ENCODE results near the gene FOXO1. TPM values are rescaled to one million over a fixed set of nuclear protein-coding genes. Genes with fewer than 3 reads are reported as not detected.
A peak's percentile ranks its signal among the peaks of the same experiment; 100 is the strongest.
"Not testable (repeated sequence)": the region's sequence is repeated elsewhere in the genome, so short reads cannot be mapped to it uniquely, and the experiment has no call there.

The FOXO1 gene
- 3.6 and 6.8 TPM in 2 replicates for total RNA-seq (2014; rRNA removed; shearing (Covaris generic))

- DNase-seq (ENCODE audit: low read depth): peak; percentile 75
Measured at GRCh38 chr13:40666045-40666932, at the start of gene FOXO1. Gene FOXO1 (minus strand): TSS chr13:40666641. CDS start chr13:40666212, 429 bp downstream.

GRCh38 chr13:40714433-40714832 is 48.0 kb upstream of the FOXO1 start:
- not testable (repeated sequence) for DNase-seq (ENCODE audit: low read depth)

GRCh38 chr13:40706439-40706838 is 40.0 kb upstream of the FOXO1 start:
- DNase-seq (ENCODE audit: low read depth): no peak

GRCh38 chr13:40697711-40698110 is 31.3 kb upstream of the FOXO1 start:
- no peak for DNase-seq (ENCODE audit: low read depth)

GRCh38 chr13:40694426-40694825 is 28.0 kb upstream of the FOXO1 start:
- no peak for DNase-seq (ENCODE audit: low read depth)

- peak; percentile 73 for DNase-seq (ENCODE audit: low read depth)
Measured at GRCh38 chr13:40692946-40693345, 26.5 kb upstream of the FOXO1 start.

- no peak for DNase-seq (ENCODE audit: low read depth)
Measured at GRCh38 chr13:40688781-40689180, 22.3 kb upstream of the FOXO1 start.

- DNase-seq (ENCODE audit: low read depth): no peak
Measured at GRCh38 chr13:40682449-40683240, 16.2 kb upstream of the FOXO1 start.

GRCh38 chr13:40681341-40682146 is 15.1 kb upstream of the FOXO1 start:
- peak; percentile 19 for DNase-seq (ENCODE audit: low read depth)

- no peak for DNase-seq (ENCODE audit: low read depth)
Measured at GRCh38 chr13:40680659-40681323, 14.3 kb upstream of the FOXO1 start.

- DNase-seq (ENCODE audit: low read depth): no peak
Measured at GRCh38 chr13:40679480-40679985, 13.1 kb upstream of the FOXO1 start.

- no peak for DNase-seq (ENCODE audit: low read depth)
Measured at GRCh38 chr13:40677064-40677463, 10.6 kb upstream of the FOXO1 start.

GRCh38 chr13:40676007-40676406 is 9.6 kb upstream of the FOXO1 start:
- DNase-seq (ENCODE audit: low read depth): no peak

- no peak for DNase-seq (ENCODE audit: low read depth)
Measured at GRCh38 chr13:40673414-40673813, 7.0 kb upstream of the FOXO1 start.

GRCh38 chr13:40672765-40673397 is 6.4 kb upstream of the FOXO1 start:
- no peak for DNase-seq (ENCODE audit: low read depth)

- peak; percentile 77 for DNase-seq (ENCODE audit: low read depth)
Measured at GRCh38 chr13:40671956-40672764, 5.7 kb upstream of the FOXO1 start.

GRCh38 chr13:40670307-40670706 is 3.9 kb upstream of the FOXO1 start:
- DNase-seq (ENCODE audit: low read depth): no peak

- DNase-seq (ENCODE audit: low read depth): no peak
Measured at GRCh38 chr13:40668335-40668734, 1.9 kb upstream of the FOXO1 start.

- no peak for DNase-seq (ENCODE audit: low read depth)
Measured at GRCh38 chr13:40667622-40667978, 1.2 kb upstream of the FOXO1 start.
